Smooth muscle cell (in vitro differentiated cells): ENCODE results near the gene SNRPA. TPM values are rescaled to one million over a fixed set of nuclear protein-coding genes. Genes with fewer than 3 reads are reported as not detected.
"Not testable (repeated sequence)": the region's sequence is repeated elsewhere in the genome, so short reads cannot be mapped to it uniquely, and the experiment has no call there.

Experiments
- DNase-seq: peaks from one replicate; lab custom pipeline; 2025; ENCODE audit not compliant: unreplicated experiment; lab: John Stamatoyannopoulos, UW
- H2AFZ ChIP-seq: fragments of 200-600 bp; sonication (generic); 2 replicates; pipeline ENCODE4 v1.6.0; 2016; ENCODE audit warnings: antibody characterized with exemption, low read depth, mild to moderate bottlenecking
- H3F3A ChIP-seq: fragments of 200-600 bp; sonication (generic); 2 replicates; pipeline ENCODE4 v1.6.0; 2017; ENCODE audit warnings: antibody characterized with exemption, low read depth
- H3K27ac ChIP-seq: fragments of 200-600 bp; sonication (generic); 2 replicates; pipeline ENCODE4 v1.5.1; 2016; ENCODE audit warnings: low read depth, mild to moderate bottlenecking
- H3K27me3 ChIP-seq: fragments of 200-600 bp; sonication (generic); 2 replicates; pipeline ENCODE4 v1.6.1; 2016; ENCODE audit warnings: low read depth, mild to moderate bottlenecking
- H3K36me3 ChIP-seq: fragments of 200-600 bp; sonication (generic); 2 replicates; pipeline ENCODE4 v1.5.1; 2016; ENCODE audit warnings: low read depth
- H3K4me1 ChIP-seq: fragments of 200-600 bp; sonication (generic); 2 replicates; pipeline ENCODE4 v1.5.1; 2016; ENCODE audit warnings: low read depth
- H3K4me2 ChIP-seq: fragments of 200-600 bp; sonication (generic); 2 replicates; pipeline ENCODE4 v1.6.0; 2016; ENCODE audit warnings: mild to moderate bottlenecking
- H3K4me3 ChIP-seq: fragments of 200-600 bp; sonication (generic); 2 replicates; pipeline ENCODE4 v1.5.1; 2016; ENCODE audit warnings: mild to moderate bottlenecking
- H3K79me2 ChIP-seq: fragments of 200-600 bp; sonication (generic); 2 replicates; pipeline ENCODE4 v1.6.0; 2016; ENCODE audit warnings: low read depth, mild to moderate bottlenecking
- H3K9ac ChIP-seq: fragments of 200-600 bp; sonication (generic); 2 replicates; pipeline ENCODE4 v1.6.0; 2016; ENCODE audit warnings: low read depth
- H3K9me3 ChIP-seq: fragments of 200-600 bp; sonication (generic); replicated peaks from 2 replicates; pipeline ENCODE4 v1.5.1; 2016; ENCODE audit warnings: low read depth
- H4K20me1 ChIP-seq: fragments of 200-600 bp; sonication (generic); 2 replicates; pipeline ENCODE4 v1.6.0; 2016; ENCODE audit warnings: low read depth
- WGBS: methylation state at CpG from one replicate; pipeline ENCODE4 v1.1.7; 2016; ENCODE audit warnings: low lambda C conversion rate; 5-methylcytosine and 5-hydroxymethylcytosine counted together
- polyA plus RNA-seq: library from polyadenylated mRNA; unstranded; fragments of >200 nt; fragmentation: Nextera tagmentation; extraction: Ambion mirVana; gene quantifications from 2 replicates; pipeline ENCODE4 v1.2.1, GENCODE V29; 2016
- total RNA-seq: library from RNA; depleted of rRNA; stranded (reverse); fragments of >200 nt; gene quantifications from 2 replicates; pipeline ENCODE4 v1.2.3, GENCODE V29; 2014
- TF ChIP-seq, protein P1 (sequence below): fragments of 200-600 bp; sonication (generic); IDR thresholded peaks from 2 replicates; pipeline ENCODE4 v1.5.1; 2017; ENCODE audit warnings: borderline replicate concordance, mild to moderate bottlenecking, antibody characterized with exemption; ENCODE audit not compliant: insufficient read depth, poor library complexity, severe bottlenecking

The SNRPA gene
- total and polyA plus RNA-seq, 2 experiments from 2014 or later: 30.3 to 87.7 TPM

DNA sequence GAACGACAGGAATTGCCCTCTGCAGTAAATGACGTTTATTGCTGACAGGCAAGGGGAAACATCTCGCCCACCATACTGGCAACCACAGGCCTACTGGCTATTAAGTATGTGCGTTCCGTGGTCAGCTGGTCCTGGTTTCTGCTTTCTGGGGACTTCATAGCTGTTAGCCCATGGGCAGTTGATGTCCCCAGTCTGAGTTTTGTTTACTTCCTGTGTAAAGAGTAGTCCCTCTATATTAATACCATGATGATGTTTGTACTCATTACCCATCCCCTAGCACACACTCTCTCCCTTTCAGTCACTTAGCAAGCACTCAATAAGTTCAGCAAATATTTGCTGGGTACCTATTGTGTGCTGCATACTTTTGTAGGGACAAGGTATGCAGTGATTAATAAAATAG is 17.9 kb downstream of the SNRPA start:
- peaks cover 6% of the 10 kb centered on the region for H3F3A ChIP-seq
- TF ChIP-seq, protein P1, sequence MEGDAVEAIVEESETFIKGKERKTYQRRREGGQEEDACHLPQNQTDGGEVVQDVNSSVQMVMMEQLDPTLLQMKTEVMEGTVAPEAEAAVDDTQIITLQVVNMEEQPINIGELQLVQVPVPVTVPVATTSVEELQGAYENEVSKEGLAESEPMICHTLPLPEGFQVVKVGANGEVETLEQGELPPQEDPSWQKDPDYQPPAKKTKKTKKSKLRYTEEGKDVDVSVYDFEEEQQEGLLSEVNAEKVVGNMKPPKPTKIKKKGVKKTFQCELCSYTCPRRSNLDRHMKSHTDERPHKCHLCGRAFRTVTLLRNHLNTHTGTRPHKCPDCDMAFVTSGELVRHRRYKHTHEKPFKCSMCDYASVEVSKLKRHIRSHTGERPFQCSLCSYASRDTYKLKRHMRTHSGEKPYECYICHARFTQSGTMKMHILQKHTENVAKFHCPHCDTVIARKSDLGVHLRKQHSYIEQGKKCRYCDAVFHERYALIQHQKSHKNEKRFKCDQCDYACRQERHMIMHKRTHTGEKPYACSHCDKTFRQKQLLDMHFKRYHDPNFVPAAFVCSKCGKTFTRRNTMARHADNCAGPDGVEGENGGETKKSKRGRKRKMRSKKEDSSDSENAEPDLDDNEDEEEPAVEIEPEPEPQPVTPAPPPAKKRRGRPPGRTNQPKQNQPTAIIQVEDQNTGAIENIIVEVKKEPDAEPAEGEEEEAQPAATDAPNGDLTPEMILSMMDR: no peak
- no peaks in the 10 kb centered on the region for H3K79me2 ChIP-seq
- no peak overlapping the region for H3K4me2 ChIP-seq
- H3K36me3 ChIP-seq: peaks cover 5% of the 10 kb centered on the region
- no peak overlapping the region for H3K27ac ChIP-seq
- WGBS: 81% methylated on average over 5 of the region's 5 CpGs
- no peak overlapping the region for H3K9ac ChIP-seq
- no peaks in the 10 kb centered on the region for H3K9me3 ChIP-seq
- DNase-seq: no peak
- H3K4me1 ChIP-seq: no peaks in the 10 kb centered on the region
- no peak overlapping the region for H3K4me3 ChIP-seq
- H3K27me3 ChIP-seq: no peaks in the 10 kb centered on the region
- no peak overlapping the region for H2AFZ ChIP-seq
- H4K20me1 ChIP-seq: no peaks in the 10 kb centered on the region

DNA sequence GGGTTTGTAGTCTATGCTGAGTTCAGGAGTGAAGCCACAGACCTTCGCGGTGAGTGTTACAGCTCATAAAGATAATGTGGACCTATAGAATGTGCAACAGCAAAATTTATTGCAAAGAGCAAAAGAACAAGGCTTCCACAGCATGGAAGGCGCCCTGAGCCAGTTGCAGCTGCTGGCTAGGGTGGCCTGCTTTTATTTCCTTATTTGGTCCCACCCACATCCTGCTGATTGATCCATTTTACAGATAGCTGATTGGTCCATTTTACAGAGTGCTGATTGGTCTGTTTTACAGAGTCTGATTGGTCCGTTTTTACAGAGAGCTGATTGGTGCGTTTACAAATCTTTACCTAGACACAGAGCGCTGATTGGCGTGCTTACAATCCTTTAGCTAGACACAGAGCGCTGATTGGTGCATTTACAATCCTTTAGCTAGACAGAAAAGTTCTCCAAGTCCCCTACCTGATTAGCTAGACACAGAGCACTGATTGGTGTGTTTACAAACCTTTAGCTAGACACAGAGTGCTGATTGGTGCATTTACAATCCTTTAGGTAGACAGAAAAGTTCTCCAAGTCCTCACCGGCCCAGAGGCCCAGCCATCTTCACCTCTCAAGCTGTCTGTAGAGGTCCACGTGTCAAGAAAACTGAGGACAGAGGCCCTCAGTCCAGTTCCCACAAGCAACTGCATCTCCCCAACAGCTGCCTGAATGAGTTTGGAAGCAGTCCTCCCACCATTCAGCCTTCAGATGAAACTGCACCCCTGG is 20.3 kb downstream of the SNRPA start:
- H3F3A ChIP-seq, H3K4me1 ChIP-seq, H3K79me2 ChIP-seq, H3K36me3 ChIP-seq, H2AFZ ChIP-seq, H3K4me3 ChIP-seq, H4K20me1 ChIP-seq, H3K27me3 ChIP-seq, DNase-seq, H3K9me3 ChIP-seq, H3K27ac ChIP-seq, H3K9ac ChIP-seq, H3K4me2 ChIP-seq: not testable (repeated sequence)
- WGBS: 77% methylated on average over 10 of the region's 10 CpGs

DNA sequence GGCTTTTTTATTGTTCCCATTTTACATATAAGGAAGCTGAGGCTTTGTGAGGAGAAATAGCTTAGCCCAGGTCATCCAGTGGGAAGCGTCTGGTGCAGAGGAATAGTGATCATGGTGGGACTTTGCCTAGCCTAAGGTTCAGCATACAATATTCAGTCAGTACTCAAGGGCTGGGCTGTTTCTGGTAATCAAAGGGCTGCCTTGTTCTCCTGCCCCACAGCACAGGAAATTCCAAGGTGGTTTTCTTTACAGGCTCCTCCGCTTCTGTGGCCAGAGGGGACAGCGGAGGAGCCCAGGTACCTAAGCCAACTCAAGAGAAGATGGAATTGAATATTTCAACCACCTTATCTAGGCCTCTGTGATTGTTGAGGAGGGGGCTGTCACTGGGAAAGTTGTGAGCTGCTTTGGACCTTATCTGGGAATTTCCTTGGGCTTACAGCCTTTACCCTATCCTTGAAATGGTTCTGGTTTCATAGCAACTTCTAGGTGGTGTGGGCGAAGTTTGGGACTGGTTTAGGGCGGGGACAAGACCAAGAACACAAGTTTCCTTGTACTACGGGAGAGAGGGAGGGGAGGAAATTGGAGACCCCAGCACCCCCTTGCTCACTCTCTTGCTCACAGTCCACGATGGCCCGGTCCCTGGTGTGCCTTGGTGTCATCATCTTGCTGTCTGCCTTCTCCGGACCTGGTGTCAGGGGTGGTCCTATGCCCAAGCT is 24.1 kb downstream of the SNRPA start, which contains the start of gene MIA:
TSS of gene MIA (plus strand) at position 606 of the 716 bp plus-strand sequence. CDS start at position 628, 22 bp downstream.
- H3K4me3 ChIP-seq: no peak within 1 kb of the TSS
- H2AFZ ChIP-seq: no peak within 1 kb of the TSS
- no peak within 1 kb of the TSS for H3K27ac ChIP-seq
- peaks cover 4% of the 10 kb centered on the region for H3K4me1 ChIP-seq
- H3K79me2 ChIP-seq: no peaks in the 10 kb centered on the region
- TF ChIP-seq, protein P1: no peak
- H3F3A ChIP-seq: peaks cover 7% of the 10 kb centered on the region
- H3K4me2 ChIP-seq: peak within 1 kb of the TSS; percentile 19
- WGBS: 52% methylated on average over 9 of the region's 9 CpGs
- H3K9ac ChIP-seq: no peak within 1 kb of the TSS
- no peaks in the 10 kb centered on the region for H3K9me3 ChIP-seq
- no peaks in the 10 kb centered on the region for H3K36me3 ChIP-seq
- no peaks in the 10 kb centered on the region for H4K20me1 ChIP-seq
- no peak for DNase-seq
- no peaks in the 10 kb centered on the region for H3K27me3 ChIP-seq

DNA sequence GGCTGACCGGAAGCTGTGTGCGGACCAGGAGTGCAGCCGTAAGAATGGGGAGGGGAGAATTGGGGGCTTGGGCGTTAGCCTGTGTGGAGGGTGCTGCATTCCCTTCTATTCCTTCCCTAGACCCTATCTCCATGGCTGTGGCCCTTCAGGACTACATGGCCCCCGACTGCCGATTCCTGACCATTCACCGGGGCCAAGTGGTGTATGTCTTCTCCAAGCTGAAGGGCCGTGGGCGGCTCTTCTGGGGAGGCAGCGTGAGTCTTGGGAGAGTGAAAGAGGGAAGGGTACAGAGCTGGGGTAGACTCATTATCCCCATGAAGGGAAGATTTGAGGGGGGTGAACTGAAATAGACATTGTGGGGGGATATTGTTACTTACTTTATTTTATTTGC is 24.6 kb downstream of the SNRPA start:
- Histone ChIP-seq H3K4me2 (no peak overlapping the region), H2AFZ (no peak overlapping the region), H3F3A (peaks cover 7% of the 10 kb centered on the region), H3K79me2 (no peaks in the 10 kb centered on the region), H3K36me3 (no peaks in the 10 kb centered on the region), H3K27ac (no peak overlapping the region), H3K4me3 (no peak overlapping the region), H3K9me3 (no peaks in the 10 kb centered on the region), H3K4me1 (peaks cover 4% of the 10 kb centered on the region), H3K9ac (no peak overlapping the region), H4K20me1 (no peaks in the 10 kb centered on the region), H3K27me3 (no peaks in the 10 kb centered on the region)
- WGBS: 85% methylated on average over 10 of the region's 10 CpGs
- DNase-seq: no peak
- TF ChIP-seq, protein P1: no peak
